ENCODE data around the gene UBL5. TPM values are rescaled to one million over a fixed set of nuclear protein-coding genes. Genes with fewer than 3 reads are reported as not detected.
"Not testable (repeated sequence)": the region's sequence is repeated elsewhere in the genome, so short reads cannot be mapped to it uniquely, and the experiment has no call there.

The UBL5 gene
- total RNA-seq = 100 to 1,000 TPM; 177 to 258 (median 207) TPM

- peak within 1 kb of the TSS; percentile 74 to 92 (median 87) for H3K27ac ChIP-seq
- H3K36me3 ChIP-seq = peaks cover 0 to 12% (median 0%) of the 10 kb centered on the region in 3 donors
- H3K4me3 ChIP-seq = peak within 1 kb of the TSS; percentile 78 to 93 (median 87)
- TF ChIP-seq, protein P1, sequence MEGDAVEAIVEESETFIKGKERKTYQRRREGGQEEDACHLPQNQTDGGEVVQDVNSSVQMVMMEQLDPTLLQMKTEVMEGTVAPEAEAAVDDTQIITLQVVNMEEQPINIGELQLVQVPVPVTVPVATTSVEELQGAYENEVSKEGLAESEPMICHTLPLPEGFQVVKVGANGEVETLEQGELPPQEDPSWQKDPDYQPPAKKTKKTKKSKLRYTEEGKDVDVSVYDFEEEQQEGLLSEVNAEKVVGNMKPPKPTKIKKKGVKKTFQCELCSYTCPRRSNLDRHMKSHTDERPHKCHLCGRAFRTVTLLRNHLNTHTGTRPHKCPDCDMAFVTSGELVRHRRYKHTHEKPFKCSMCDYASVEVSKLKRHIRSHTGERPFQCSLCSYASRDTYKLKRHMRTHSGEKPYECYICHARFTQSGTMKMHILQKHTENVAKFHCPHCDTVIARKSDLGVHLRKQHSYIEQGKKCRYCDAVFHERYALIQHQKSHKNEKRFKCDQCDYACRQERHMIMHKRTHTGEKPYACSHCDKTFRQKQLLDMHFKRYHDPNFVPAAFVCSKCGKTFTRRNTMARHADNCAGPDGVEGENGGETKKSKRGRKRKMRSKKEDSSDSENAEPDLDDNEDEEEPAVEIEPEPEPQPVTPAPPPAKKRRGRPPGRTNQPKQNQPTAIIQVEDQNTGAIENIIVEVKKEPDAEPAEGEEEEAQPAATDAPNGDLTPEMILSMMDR (IDR thresholded peaks at IDR 0.05) = no peak
- peak; percentile 83 to 96 for TF ChIP-seq POLR2A (IDR thresholded peaks at IDR 0.05)
- H3K9me3 ChIP-seq = no peaks in the 10 kb centered on the region
- H3K27me3 ChIP-seq = no peaks in the 10 kb centered on the region
- DNase-seq = peak; percentile 89 to 96 (median 93)
- peaks cover 0 to 27% (median 7%) of the 10 kb centered on the region in 4 donors for H3K4me1 ChIP-seq
These were observed at the start of gene UBL5 for GRCh38 chr19:9827289-9828238. TSS of gene UBL5 (plus strand) at chr19:9827918. CDS start at chr19:9828338, 420 bp downstream.

GRCh38 chr19:9782338-9782737 is 45.4 kb upstream of the UBL5 start:
- peaks cover 0 to 10% (median 0%) of the 10 kb centered on the region in 4 donors for H3K4me1 ChIP-seq
- H3K36me3 ChIP-seq = no peaks in the 10 kb centered on the region
- no peak for DNase-seq
- H3K27ac ChIP-seq = no peak overlapping the region
- no peaks in the 10 kb centered on the region for H3K9me3 ChIP-seq
- no peaks in the 10 kb centered on the region for H3K27me3 ChIP-seq
- no peak overlapping the region for H3K4me3 ChIP-seq
- TF ChIP-seq POLR2A (IDR thresholded peaks at IDR 0.05) = no peak
- TF ChIP-seq, protein P1 (IDR thresholded peaks at IDR 0.05) = no peak

DNA sequence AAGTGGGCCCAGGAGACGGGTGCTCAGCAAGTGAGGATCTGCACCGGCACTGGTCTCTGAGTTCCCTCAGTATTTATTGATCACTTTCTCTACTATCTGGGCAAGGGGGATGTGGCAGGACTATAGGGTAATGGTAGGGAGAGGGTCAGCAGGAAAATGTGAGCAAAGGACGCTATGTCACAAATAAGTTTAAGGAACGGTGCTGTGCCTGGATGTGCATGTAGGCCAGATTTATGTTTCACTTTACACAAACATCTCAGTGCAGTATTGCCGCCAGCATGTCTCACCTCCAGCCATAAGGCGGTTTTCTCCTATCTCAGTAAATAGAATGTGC is 43.6 kb upstream of the UBL5 start:
- H3K27ac ChIP-seq = peak overlapping the region in 2 of 4 donors; percentile 97 to 100
- DNase-seq, H3K9me3 ChIP-seq, H3K4me3 ChIP-seq, H3K27me3 ChIP-seq, H3K36me3 ChIP-seq, H3K4me1 ChIP-seq: not testable (repeated sequence)

- no peaks in the 10 kb centered on the region for H3K36me3 ChIP-seq
- no peaks in the 10 kb centered on the region for H3K9me3 ChIP-seq
- peak overlapping the region; percentile 89 to 100 (median 98) for H3K27ac ChIP-seq
- H3K4me1 ChIP-seq = peaks cover 0 to 17% (median 0%) of the 10 kb centered on the region in 4 donors
- peak; percentile 98 to 100 (median 99) for DNase-seq
- TF ChIP-seq POLR2A (IDR thresholded peaks at IDR 0.05) = peak; percentile 88 to 94
- TF ChIP-seq, protein P1 (IDR thresholded peaks at IDR 0.05) = no peak
- no peaks in the 10 kb centered on the region for H3K27me3 ChIP-seq
- peak overlapping the region; percentile 53 to 92 (median 74) for H3K4me3 ChIP-seq
These were observed 42.1 kb upstream of the UBL5 start for GRCh38 chr19:9785367-9786331.

- Histone ChIP-seq H3K36me3 (no peaks in the 10 kb centered on the region), H3K27ac (peak overlapping the region; percentile 89 to 100 (median 98)), H3K9me3 (no peaks in the 10 kb centered on the region), H3K4me3 (peak overlapping the region; percentile 53 to 92 (median 74)), H3K4me1 (peaks cover 0 to 24% (median under 1%) of the 10 kb centered on the region in 4 donors), H3K27me3 (no peaks in the 10 kb centered on the region)
- TF ChIP-seq, protein P1 (IDR thresholded peaks at IDR 0.05) = no peak
- TF ChIP-seq POLR2A (IDR thresholded peaks at IDR 0.05) = no peak
- DNase-seq = no peak
These were observed 41.4 kb upstream of the UBL5 start for GRCh38 chr19:9786342-9786741.
